Uterus (tissue), 4 donors: Measurements from ENCODE around the gene YIPF5. TPM values are rescaled to one million over a fixed set of nuclear protein-coding genes. Genes with fewer than 3 reads are reported as not detected.

ENCODE experiments used
- DNase-seq, 2 donors: peaks; one replicate each; pipeline ENCODE4 v3.0.0-alpha.2; 2019 to 2020
- H3K27ac ChIP-seq, 2 donors: fragments of 200-600 bp; sonication (generic); 1 replicate in 1 of 2; 2 replicates in 1 of 2; pipeline ENCODE4 v1.5.1; 2016 to 2018
- H3K27me3 ChIP-seq, 2 donors: fragments of 200-600 bp; sonication (generic); one replicate each; pipeline ENCODE4 v1.5.1; 2018 to 2019; ENCODE audit warnings: control low read depth in 1 of 2
- H3K36me3 ChIP-seq, 2 donors: fragments of 200-600 bp; sonication (generic); one replicate each; pipeline ENCODE4 v1.5.1; 2019; ENCODE audit warnings: control low read depth in 1 of 2
- H3K4me1 ChIP-seq, 2 donors: fragments of 200-600 bp; sonication (generic); one replicate each; pipeline ENCODE4 v1.5.1; 2018 to 2019; ENCODE audit warnings: control low read depth in 1 of 2
- H3K4me3 ChIP-seq, 2 donors: fragments of 200-600 bp; sonication (generic); 1 replicate in 1 of 2; 2 replicates in 1 of 2; pipeline ENCODE4 v1.5.1; 2018 to 2019; ENCODE audit warnings: mild to moderate bottlenecking in 1 of 2
- H3K9me3 ChIP-seq, 2 donors: fragments of 200-600 bp; sonication (generic); one replicate each; pipeline ENCODE4 v1.5.1; 2019; ENCODE audit warnings: control low read depth in 1 of 2
- POLR2A ChIP-seq, 2 donors: fragments of 450-650 bp; IDR thresholded peaks; one replicate each; pipeline ENCODE4 v1.6.1; 2016; ENCODE audit warnings: antibody characterized with exemption in 2 of 2, mild to moderate bottlenecking in 1 of 2, moderate library complexity in 1 of 2
- intact Hi-C: fragments of 100-400 bp; cut with DNase I; formaldehyde crosslinking; loops from one replicate; pipeline ENCODE4 v1.15.1; 2023; ENCODE audit warnings: low total_unique reads
- small RNA-seq: library from RNA; depleted of rRNA; stranded (forward); fragments of <200 nt; gene quantifications from one replicate; pipeline ENCODE3, GENCODE V24; 2016
- total RNA-seq, 4 donors: library from RNA; depleted of rRNA in 3 of 4; stranded (reverse); fragments of >200 nt in 3 of 4; gene quantifications; one replicate each; pipeline versions ENCODE4 v1.1.0 to v1.2.4, GENCODE V29; 2014 to 2023
- donor health status: DM: yes; HTN: yes; CAD: no.

YIPF5 gene
- total RNA-seq, 4 donors from 2014 or later = 33.5 to 164 (median 86.3) TPM

DNA sequence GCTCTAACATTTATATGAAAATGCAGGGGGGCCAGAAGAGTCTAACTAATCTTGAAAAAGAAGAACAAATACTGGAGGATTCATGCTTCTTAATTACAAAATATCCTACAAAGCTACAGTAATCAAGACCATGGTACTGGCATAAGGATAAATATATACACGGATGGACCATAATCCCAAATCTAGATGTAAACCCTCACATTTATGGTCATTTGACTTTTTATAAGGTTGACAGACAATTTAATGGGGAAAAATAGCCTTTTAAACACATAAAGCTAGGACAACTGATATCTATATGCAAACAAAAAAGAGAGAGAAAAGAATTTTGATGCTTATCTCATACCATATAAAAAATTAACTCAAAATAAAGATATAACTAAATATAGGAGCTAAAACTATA lies 55.9 kb downstream of the YIPF5 start:
- Histone ChIP-seq H3K4me1 (no peaks in the 10 kb centered on the region), H3K9me3 (no peaks in the 10 kb centered on the region), H3K36me3 (no peaks in the 10 kb centered on the region), H3K4me3 (no peak overlapping the region), H3K27me3 (no peaks in the 10 kb centered on the region), H3K27ac (no peak overlapping the region)
- TF ChIP-seq POLR2A (IDR thresholded peaks at IDR 0.05) = no peak
- no peak for DNase-seq
- intact Hi-C loops = no loop called here

Small RNA genes within 50 kb of the gene (small RNA-seq; reads per million reads assigned to genes)
- gene RN7SL87P = not detected

Other genes starting within 250 kb of the YIPF5 start
- gene KCTD16, start 214 bp upstream of the YIPF5 start, total RNA-seq = 1 to 10 TPM in 1 of 4 donors, under 1 TPM in 2, not detected in 1; 0.12 to 2.4 (median 0.26) TPM